D721Med (cell line): ENCODE measurements around the gene MSH4.
"Not testable (repeated sequence)": the region's sequence is repeated elsewhere in the genome, so short reads cannot be mapped to it uniquely, and the experiment has no call there.

Experiments
- DNase-seq: peaks from one replicate; pipeline ENCODE4 v3.0.0; 2011; ENCODE audit warnings: low spot score; ENCODE audit not compliant: insufficient read length
- FAIRE-seq: peaks from 2 replicates; lab custom pipeline; 2011; peaks lifted over from hg19 to GRCh38; lab: Jason Lieb, UNC
- TF ChIP-seq, protein P1 (sequence below): IDR thresholded peaks from 2 replicates; pipeline ENCODE4 v1.5.1; 2012; ENCODE audit warnings: mild to moderate bottlenecking, control low read depth; ENCODE audit not compliant: insufficient read depth; ENCODE audit errors: missing control alignments

MSH4 gene

DNA sequence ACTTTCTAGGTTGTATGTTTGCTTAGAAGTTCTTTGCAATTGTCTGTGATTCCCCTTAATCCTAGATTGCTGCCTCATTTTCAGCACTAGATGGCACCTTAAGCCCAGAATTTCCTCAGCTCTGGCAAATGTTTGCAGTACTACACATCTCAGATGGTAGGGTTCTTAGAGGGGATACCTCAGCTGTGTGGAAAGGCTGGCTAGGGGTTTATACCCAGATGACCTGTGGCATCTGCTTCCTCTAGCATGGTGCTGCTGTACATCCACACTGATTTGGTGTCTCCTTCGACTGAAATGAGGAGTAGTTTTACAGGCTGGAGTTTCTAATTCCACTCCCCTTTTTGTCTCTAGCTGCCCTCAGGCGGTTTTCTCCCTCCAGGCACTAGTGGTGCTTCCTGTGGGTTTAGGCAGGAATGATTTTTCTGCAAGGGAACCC lies 112.1 kb downstream of the MSH4 start:
- FAIRE-seq = peak; percentile 80
- TF ChIP-seq, protein P1, sequence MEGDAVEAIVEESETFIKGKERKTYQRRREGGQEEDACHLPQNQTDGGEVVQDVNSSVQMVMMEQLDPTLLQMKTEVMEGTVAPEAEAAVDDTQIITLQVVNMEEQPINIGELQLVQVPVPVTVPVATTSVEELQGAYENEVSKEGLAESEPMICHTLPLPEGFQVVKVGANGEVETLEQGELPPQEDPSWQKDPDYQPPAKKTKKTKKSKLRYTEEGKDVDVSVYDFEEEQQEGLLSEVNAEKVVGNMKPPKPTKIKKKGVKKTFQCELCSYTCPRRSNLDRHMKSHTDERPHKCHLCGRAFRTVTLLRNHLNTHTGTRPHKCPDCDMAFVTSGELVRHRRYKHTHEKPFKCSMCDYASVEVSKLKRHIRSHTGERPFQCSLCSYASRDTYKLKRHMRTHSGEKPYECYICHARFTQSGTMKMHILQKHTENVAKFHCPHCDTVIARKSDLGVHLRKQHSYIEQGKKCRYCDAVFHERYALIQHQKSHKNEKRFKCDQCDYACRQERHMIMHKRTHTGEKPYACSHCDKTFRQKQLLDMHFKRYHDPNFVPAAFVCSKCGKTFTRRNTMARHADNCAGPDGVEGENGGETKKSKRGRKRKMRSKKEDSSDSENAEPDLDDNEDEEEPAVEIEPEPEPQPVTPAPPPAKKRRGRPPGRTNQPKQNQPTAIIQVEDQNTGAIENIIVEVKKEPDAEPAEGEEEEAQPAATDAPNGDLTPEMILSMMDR = peak; percentile 78
- no peak for DNase-seq

DNA sequence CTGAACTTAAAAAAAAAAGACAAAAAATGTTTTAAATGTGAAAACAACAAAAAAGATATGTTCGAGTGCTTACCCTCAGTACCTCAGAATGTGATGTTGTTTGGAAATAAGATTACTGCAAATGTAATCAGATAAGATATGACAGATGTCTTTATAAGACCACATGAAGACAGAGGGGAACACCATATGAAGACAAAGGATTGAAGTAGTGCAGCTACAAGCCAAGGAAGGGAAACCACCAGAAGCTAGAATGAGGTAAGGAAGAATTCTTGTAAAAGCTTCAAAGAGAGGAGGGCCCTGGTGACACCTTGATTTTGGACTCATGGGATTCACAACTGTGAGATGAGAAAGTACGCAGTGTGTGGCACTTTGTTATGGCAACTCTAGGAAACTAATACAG lies 120.2 kb downstream of the MSH4 start:
- no peak for FAIRE-seq
- TF ChIP-seq, protein P1 = no peak
- no peak for DNase-seq

DNA sequence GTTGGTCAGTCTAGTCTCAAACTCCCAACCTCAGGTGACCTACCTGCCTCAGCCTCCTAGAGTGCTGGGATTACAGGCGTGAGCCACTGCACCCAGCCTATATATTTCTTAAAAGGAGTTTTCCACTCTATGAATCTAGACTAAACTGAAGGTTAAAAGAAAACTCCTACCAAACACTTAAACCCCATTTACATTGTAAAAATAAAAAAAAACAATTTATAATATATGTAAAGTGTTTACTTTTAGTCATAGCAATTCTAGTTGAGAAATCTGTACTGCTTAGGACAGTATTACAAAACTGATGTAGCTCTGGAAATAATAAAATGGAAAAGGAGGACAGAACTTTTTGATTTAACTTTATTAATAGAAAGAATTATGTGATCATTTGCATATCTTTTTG lies 126.0 kb downstream of the MSH4 start:
- FAIRE-seq (no peak), DNase-seq (no peak)
- TF ChIP-seq, protein P1 = no peak

DNA sequence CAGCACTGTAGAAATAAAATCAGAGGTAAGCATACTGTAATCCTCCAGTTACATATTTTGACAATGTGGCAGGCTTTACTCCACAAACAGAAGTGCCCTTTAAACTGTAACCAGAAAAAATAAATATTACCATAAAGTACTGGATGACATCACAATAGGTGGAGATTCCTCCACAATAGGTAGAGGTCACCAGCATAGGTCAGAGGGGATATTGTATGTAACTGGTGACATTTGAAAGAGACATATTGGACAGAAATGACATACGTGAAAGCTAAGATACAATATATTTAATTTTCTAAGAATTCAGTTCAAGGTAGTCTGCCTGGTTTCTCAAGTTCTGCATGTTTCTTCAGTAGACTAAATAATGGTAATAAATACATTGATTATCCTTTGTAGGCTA lies 135.6 kb downstream of the MSH4 start, which contains the start of gene ASB17:
TSS of gene ASB17 (minus strand) at position 101 of the 400 bp plus-strand sequence. CDS start 113 bp downstream, outside the sequence.
- FAIRE-seq = no peak
- TF ChIP-seq, protein P1 = no peak
- DNase-seq = no peak

DNA sequence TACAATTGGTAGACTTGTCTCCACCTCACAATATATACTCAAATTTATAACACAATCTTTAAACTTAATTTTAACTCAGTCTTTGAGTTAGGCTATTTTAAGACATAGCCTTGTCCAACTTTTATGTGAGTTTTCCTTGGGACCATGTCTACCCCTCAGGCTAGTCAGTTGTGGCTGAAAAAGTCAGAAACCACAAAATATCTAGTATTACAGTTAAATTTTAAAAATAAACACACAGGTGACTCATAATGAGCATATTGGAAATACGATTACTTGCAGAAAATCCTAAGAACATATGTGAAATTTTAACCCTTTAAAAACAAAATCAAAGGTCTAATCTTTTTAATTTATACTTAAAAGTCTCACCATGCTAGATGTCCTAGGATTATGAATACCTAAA lies 140.4 kb downstream of the MSH4 start:
- FAIRE-seq (no peak), DNase-seq (no peak)

DNA sequence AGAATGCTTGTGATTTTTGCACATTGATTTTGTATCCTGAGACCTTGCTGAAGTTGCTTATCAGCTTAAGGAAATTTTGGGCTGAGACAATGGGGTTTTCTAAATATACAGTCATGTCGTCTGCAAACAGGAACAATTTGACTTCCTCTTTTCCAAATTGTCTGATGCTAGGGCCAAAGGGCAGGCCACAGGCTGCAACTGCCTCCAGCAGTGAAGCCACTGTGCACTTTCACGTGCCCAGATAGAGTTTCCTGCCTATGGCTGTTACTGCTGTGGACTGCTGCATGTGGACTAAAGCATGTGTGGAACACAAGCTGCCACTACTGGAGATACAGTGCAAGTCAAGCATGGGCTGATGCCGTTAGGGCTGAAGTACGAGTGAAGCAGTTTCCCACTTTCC lies 146.4 kb downstream of the MSH4 start:
- not testable (repeated sequence) for FAIRE-seq, DNase-seq

More for the DNA sequence above, 140.4 kb downstream of the MSH4 start:
- TF ChIP-seq, protein P1 = no peak

DNA sequence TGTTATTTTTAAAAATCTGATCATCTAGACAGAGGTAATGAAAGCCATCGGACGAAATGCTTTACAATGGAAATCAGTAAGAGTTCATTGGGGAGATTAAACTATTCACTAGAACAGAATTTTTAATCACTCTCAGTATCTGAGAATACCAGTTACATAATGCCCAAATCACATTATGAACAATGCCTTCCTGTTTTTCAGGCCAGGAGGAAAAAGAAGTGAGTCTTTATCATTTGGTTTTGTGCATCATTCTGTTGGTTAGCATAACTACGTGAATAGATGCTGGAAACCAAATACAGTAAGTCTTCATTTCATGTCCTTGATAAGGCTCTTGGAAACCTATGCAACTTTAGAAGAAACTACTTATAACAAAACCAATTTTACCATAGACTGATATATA lies 153.5 kb downstream of the MSH4 start:
- no peak for DNase-seq
- TF ChIP-seq, protein P1 = no peak
- no peak for FAIRE-seq

DNA sequence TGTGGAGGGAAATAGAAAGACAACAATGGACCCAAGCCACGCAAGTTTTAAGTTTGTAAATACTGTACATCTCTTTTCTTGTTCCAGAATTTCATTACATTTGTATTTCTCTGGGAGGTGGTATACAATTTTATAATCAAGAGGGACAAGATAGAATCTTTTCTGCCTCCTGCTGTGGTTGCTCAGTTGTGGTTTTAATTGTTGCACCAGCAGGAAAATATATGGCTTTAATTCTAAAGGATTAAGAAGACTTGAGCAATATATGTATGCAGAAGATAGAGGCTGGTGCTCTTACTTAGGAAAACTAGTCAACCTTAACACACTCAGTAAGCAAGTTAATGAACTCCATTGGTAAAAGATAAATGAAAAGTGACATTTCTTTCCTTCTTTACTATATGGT lies 155.3 kb downstream of the MSH4 start:
- no peak for FAIRE-seq
- TF ChIP-seq, protein P1 = no peak
- DNase-seq = no peak
